ENCODE results near the gene NEURL4.

- TF ChIP-seq, protein P1, sequence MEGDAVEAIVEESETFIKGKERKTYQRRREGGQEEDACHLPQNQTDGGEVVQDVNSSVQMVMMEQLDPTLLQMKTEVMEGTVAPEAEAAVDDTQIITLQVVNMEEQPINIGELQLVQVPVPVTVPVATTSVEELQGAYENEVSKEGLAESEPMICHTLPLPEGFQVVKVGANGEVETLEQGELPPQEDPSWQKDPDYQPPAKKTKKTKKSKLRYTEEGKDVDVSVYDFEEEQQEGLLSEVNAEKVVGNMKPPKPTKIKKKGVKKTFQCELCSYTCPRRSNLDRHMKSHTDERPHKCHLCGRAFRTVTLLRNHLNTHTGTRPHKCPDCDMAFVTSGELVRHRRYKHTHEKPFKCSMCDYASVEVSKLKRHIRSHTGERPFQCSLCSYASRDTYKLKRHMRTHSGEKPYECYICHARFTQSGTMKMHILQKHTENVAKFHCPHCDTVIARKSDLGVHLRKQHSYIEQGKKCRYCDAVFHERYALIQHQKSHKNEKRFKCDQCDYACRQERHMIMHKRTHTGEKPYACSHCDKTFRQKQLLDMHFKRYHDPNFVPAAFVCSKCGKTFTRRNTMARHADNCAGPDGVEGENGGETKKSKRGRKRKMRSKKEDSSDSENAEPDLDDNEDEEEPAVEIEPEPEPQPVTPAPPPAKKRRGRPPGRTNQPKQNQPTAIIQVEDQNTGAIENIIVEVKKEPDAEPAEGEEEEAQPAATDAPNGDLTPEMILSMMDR (IDR thresholded peaks at IDR 0.05; ENCODE audit: low read depth, low read length, poor library complexity, severe bottlenecking), result no peak
- no peak for TF ChIP-seq EZH2phosphoT487 (IDR thresholded peaks at IDR 0.05; ENCODE audit: borderline replicate concordance, low read length)
Measured at GRCh38 chr17:7314719-7315569, 14.2 kb downstream of the NEURL4 start, which contains the start of gene GPS2.
